H9 (cell line): Measurements from ENCODE around the gene DDI2. TPM values are rescaled to one million over a fixed set of nuclear protein-coding genes. Genes with fewer than 3 reads are reported as not detected.

Experiments used
- DNase-seq: peaks from one replicate; pipeline ENCODE4 v3.0.0-alpha.2; 2017
- H2AFZ ChIP-seq: one replicate; pipeline ENCODE4 v1.6.1; 2013; ENCODE audit warnings: mild to moderate bottlenecking, low read length, control low read depth, moderate library complexity
- H2AK5ac ChIP-seq: 2 replicates; pipeline ENCODE4 v1.6.1; 2013; ENCODE audit warnings: low read length, control low read depth, mixed read lengths; ENCODE audit not compliant: insufficient read length
- H2BK120ac ChIP-seq: one replicate; pipeline ENCODE4 v1.6.1; 2013; ENCODE audit warnings: low read depth, mild to moderate bottlenecking, low read length, control low read depth, inconsistent platforms; ENCODE audit not compliant: poor library complexity, severe bottlenecking
- H2BK12ac ChIP-seq: 2 replicates; pipeline ENCODE4 v1.6.1; 2013; ENCODE audit warnings: low read length, control low read depth, mixed read lengths, low read depth; ENCODE audit not compliant: insufficient read length
- H2BK15ac ChIP-seq: 2 replicates; pipeline ENCODE4 v1.6.1; 2013; ENCODE audit warnings: low read depth, low read length, control low read depth
- H2BK20ac ChIP-seq: one replicate; pipeline ENCODE4 v1.6.1; 2013; ENCODE audit warnings: low read depth, mild to moderate bottlenecking, low read length, control low read depth, inconsistent platforms; ENCODE audit not compliant: poor library complexity, severe bottlenecking
- H2BK5ac ChIP-seq: 2 replicates; pipeline ENCODE4 v1.6.1; 2013; ENCODE audit warnings: low read length, control low read depth, mixed read lengths; ENCODE audit not compliant: insufficient read length
- H3K14ac ChIP-seq: 2 replicates; pipeline ENCODE4 v1.6.1; 2013; ENCODE audit warnings: low read length, control low read depth; ENCODE audit not compliant: insufficient read depth
- H3K18ac ChIP-seq: 2 replicates; pipeline ENCODE4 v1.6.1; 2013; ENCODE audit warnings: low read depth, mild to moderate bottlenecking, mixed read lengths, low read length, control low read depth; ENCODE audit not compliant: insufficient read length
- H3K23ac ChIP-seq: 2 replicates; pipeline ENCODE4 v1.6.1; 2013; ENCODE audit warnings: low read length, control low read depth, mixed read lengths, low read depth; ENCODE audit not compliant: insufficient read length
- H3K23me2 ChIP-seq: 2 replicates; pipeline ENCODE4 v1.6.1; 2013; ENCODE audit warnings: low read depth, mild to moderate bottlenecking, mixed read lengths, low read length, control low read depth; ENCODE audit not compliant: insufficient read length, poor library complexity, severe bottlenecking
- H3K27ac ChIP-seq: 2 replicates; pipeline ENCODE4 v1.5.1; 2013; ENCODE audit warnings: low read length, control low read depth, mixed read lengths, low read depth; ENCODE audit not compliant: insufficient read length
- H3K27me3 ChIP-seq: 2 replicates; pipeline ENCODE4 v1.6.1; 2013; ENCODE audit warnings: low read length, control low read depth, inconsistent platforms; ENCODE audit not compliant: insufficient read depth
- H3K4ac ChIP-seq: 2 replicates; pipeline ENCODE4 v1.6.1; 2013; ENCODE audit warnings: low read depth, mild to moderate bottlenecking, control low read depth, inconsistent platforms, low read length, moderate library complexity
- H3K4me1 ChIP-seq: 2 replicates; pipeline ENCODE4 v1.6.1; 2013; ENCODE audit warnings: low read length, control low read depth, inconsistent platforms; ENCODE audit not compliant: insufficient read depth
- H3K4me2 ChIP-seq: 2 replicates; pipeline ENCODE4 v1.6.1; 2013; ENCODE audit warnings: low read length, control low read depth, mixed read lengths; ENCODE audit not compliant: insufficient read length, insufficient read depth
- H3K56ac ChIP-seq: 2 replicates; pipeline ENCODE4 v1.6.1; 2013; ENCODE audit warnings: low read depth, mild to moderate bottlenecking, mixed read lengths, low read length, control low read depth; ENCODE audit not compliant: insufficient read length
- H3K79me1 ChIP-seq: 2 replicates; pipeline ENCODE4 v1.6.1; 2013; ENCODE audit warnings: low read depth, mild to moderate bottlenecking, moderate library complexity, low read length, control low read depth, inconsistent platforms; ENCODE audit not compliant: insufficient read depth, poor library complexity, severe bottlenecking
- H3K79me2 ChIP-seq: 2 replicates; pipeline ENCODE4 v1.6.1; 2013; ENCODE audit warnings: low read length, control low read depth, inconsistent platforms; ENCODE audit not compliant: insufficient read depth
- H3K9ac ChIP-seq: 2 replicates; pipeline ENCODE4 v1.6.1; 2013; ENCODE audit warnings: low read length, control low read depth, mixed read lengths; ENCODE audit not compliant: insufficient read length; ENCODE audit errors: extremely low read depth
- H3K9me3 ChIP-seq: one replicate; pipeline ENCODE4 v1.6.1; 2013; ENCODE audit warnings: low read depth, low read length, inconsistent platforms; ENCODE audit not compliant: control insufficient read depth
- H3T11ph ChIP-seq: one replicate; pipeline ENCODE4 v1.6.1; 2013; ENCODE audit warnings: mild to moderate bottlenecking, low read length, control low read depth, inconsistent platforms
- H4K20me1 ChIP-seq: one replicate; pipeline ENCODE4 v1.6.1; 2013; ENCODE audit not compliant: control insufficient read depth, insufficient read length, insufficient read depth
- H4K5ac ChIP-seq: 2 replicates; pipeline ENCODE4 v1.6.1; 2013; ENCODE audit warnings: low read depth, mild to moderate bottlenecking, mixed read lengths, low read length, control low read depth; ENCODE audit not compliant: insufficient read length
- H4K8ac ChIP-seq: replicated peaks from 2 replicates; pipeline ENCODE4 v1.6.1; 2013; ENCODE audit warnings: low read length, control low read depth, mixed read lengths, low read depth; ENCODE audit not compliant: insufficient read length
- H4K91ac ChIP-seq: 2 replicates; pipeline ENCODE4 v1.6.1; 2013; ENCODE audit warnings: low read depth, mild to moderate bottlenecking, moderate library complexity, mixed read lengths, low read length, control low read depth; ENCODE audit not compliant: insufficient read length
- H3K27ac Mint-ChIP-seq, 3 experiments: 2 replicates in 2 of 3; 3 replicates in 1 of 3; pipeline ENCODE4 v1.8.0; 2020 to 2021; ENCODE audit warnings: mixed read lengths in 3 of 3, mild to moderate bottlenecking in 1 of 3, moderate library complexity in 1 of 3
- H3K27me3 Mint-ChIP-seq: 2 replicates; pipeline ENCODE4 v1.8.0; 2021; ENCODE audit warnings: low read depth, mild to moderate bottlenecking, moderate library complexity, mixed read lengths
- H3K36me3 Mint-ChIP-seq, 3 experiments: 2 replicates in 2 of 3; 3 replicates in 1 of 3; pipeline ENCODE4 v1.8.0; 2020 to 2021; ENCODE audit warnings: low read depth in 3 of 3, mixed read lengths in 3 of 3; ENCODE audit not compliant: insufficient read depth in 1 of 3
- H3K4me1 Mint-ChIP-seq, 2 experiments: 2 replicates each; pipeline ENCODE4 v1.8.0; 2020; ENCODE audit warnings: mixed read lengths in 2 of 2
- H3K4me3 Mint-ChIP-seq, 2 experiments: 2 replicates in 1 of 2; 3 replicates in 1 of 2; pipeline ENCODE4 v1.8.0; 2020 to 2021; ENCODE audit warnings: mild to moderate bottlenecking in 2 of 2, mixed read lengths in 2 of 2, moderate library complexity in 1 of 2
- H3K9me3 Mint-ChIP-seq, 2 experiments: 2 replicates in 1 of 2; 3 replicates in 1 of 2; pipeline ENCODE4 v1.8.0; 2020; ENCODE audit warnings: mild to moderate bottlenecking in 2 of 2, mixed read lengths in 2 of 2, moderate library complexity in 1 of 2
- WGBS: extraction: QIAGEN DNeasy Blood & Tissue Kit; methylation state at CpG from one replicate; pipeline ENCODE4 v1.1.7; 2013; ENCODE audit warnings: missing lambda C conversion rate, low lambda C conversion rate, mixed read lengths; ENCODE audit not compliant: insufficient read length; ENCODE audit errors: extremely low coverage; 5-methylcytosine and 5-hydroxymethylcytosine counted together
- total RNA-seq: library from RNA; stranded (reverse); gene quantifications from 2 replicates; pipeline ENCODE4 v1.2.1, GENCODE V29; 2021
- TF ChIP-seq, protein P1 (sequence below): fragments of 200-600 bp; sonication (generic); conservative IDR thresholded peaks from 3 replicates; pipeline ENCODE4 v1.8.0; 2021; ENCODE audit warnings: antibody characterized with exemption, mild to moderate bottlenecking

The DDI2 gene
- total RNA-seq, 1 experiment from 2014 or later: 45.0 TPM

DNA sequence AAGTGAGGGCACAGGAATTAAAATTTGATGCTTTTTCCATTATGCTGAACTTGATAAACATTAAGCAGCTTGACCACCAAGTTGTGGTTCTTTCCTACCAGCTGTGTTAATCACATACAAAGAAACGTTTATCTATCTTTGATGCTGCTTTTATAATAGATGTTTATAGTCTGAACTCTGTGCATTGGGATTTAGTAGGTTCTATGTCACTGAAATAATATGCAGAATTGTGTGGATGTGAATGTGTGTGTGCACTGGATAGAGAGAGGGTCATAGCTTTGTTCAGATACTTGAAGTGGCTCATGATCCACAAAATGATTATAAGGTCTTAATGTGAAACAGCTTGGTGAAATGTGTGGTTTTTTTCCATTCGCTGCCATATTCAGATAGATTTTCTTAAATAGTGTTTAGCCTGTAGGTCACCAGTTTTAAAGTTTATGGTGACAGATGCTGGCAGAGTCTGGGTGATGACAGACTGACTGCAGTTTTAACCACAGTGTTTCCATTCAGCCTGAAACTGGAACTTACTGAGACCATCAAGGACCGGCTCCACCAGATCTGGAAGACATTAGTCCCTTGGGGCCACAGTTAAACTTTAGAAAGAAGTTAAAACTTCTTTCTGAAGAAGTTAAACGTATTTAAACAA lies 10.2 kb downstream of the DDI2 start:
- no peaks in the 10 kb centered on the region for H3K9me3 Mint-ChIP-seq
- TF ChIP-seq, protein P1, sequence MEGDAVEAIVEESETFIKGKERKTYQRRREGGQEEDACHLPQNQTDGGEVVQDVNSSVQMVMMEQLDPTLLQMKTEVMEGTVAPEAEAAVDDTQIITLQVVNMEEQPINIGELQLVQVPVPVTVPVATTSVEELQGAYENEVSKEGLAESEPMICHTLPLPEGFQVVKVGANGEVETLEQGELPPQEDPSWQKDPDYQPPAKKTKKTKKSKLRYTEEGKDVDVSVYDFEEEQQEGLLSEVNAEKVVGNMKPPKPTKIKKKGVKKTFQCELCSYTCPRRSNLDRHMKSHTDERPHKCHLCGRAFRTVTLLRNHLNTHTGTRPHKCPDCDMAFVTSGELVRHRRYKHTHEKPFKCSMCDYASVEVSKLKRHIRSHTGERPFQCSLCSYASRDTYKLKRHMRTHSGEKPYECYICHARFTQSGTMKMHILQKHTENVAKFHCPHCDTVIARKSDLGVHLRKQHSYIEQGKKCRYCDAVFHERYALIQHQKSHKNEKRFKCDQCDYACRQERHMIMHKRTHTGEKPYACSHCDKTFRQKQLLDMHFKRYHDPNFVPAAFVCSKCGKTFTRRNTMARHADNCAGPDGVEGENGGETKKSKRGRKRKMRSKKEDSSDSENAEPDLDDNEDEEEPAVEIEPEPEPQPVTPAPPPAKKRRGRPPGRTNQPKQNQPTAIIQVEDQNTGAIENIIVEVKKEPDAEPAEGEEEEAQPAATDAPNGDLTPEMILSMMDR: no peak

More for the DNA sequence above, 10.2 kb downstream of the DDI2 start:
- H2AFZ ChIP-seq: no peak overlapping the region
- no peaks in the 10 kb centered on the region for H3K27me3 Mint-ChIP-seq
- no peaks in the 10 kb centered on the region for H3K27me3 ChIP-seq
- H2BK15ac ChIP-seq: no peak overlapping the region
- 0 out of 7 replicates have a peak overlapping the region, but pooled peaks of 1 of the 3 experiments have one; percentile 8 for H3K27ac Mint-ChIP-seq
- H3K23ac ChIP-seq: no peak overlapping the region
- no peak overlapping the region for H3K27ac ChIP-seq
- H4K8ac ChIP-seq: no peak overlapping the region
- H3K4ac ChIP-seq: no peak overlapping the region
- H3K79me1 ChIP-seq: peaks cover 6% of the 10 kb centered on the region
- no peak overlapping the region for H2BK12ac ChIP-seq
- H3K14ac ChIP-seq: no peak overlapping the region
- no peak overlapping the region for H2AK5ac ChIP-seq
- H3K79me2 ChIP-seq: peaks cover 15% of the 10 kb centered on the region; the same call in 1 of the 2 replicates
- no peak overlapping the region for H4K91ac ChIP-seq
- no peaks in the 10 kb centered on the region for H3K23me2 ChIP-seq
- no peak for DNase-seq
- no peak overlapping the region for H2BK120ac ChIP-seq
- no CpG with 5 or more reads among the region's 4 CpGs for WGBS
- no peak overlapping the region for H3K18ac ChIP-seq
- no peak overlapping the region for H3K4me3 Mint-ChIP-seq
- peaks cover 22 to 54% (median 53%) of the 10 kb centered on the region in 3 experiments; a peak in 6 of 7 replicates for H3K36me3 Mint-ChIP-seq
- H3K9me3 ChIP-seq: no peaks in the 10 kb centered on the region
- no peak overlapping the region for H2BK20ac ChIP-seq
- no peak overlapping the region for H3K56ac ChIP-seq
- peaks cover 2 to 4% of the 10 kb centered on the region in 2 experiments; a peak in 2 of 4 replicates for H3K4me1 Mint-ChIP-seq
- no peak overlapping the region for H3T11ph ChIP-seq
- H4K20me1 ChIP-seq: no peaks in the 10 kb centered on the region
- H3K4me1 ChIP-seq: no peaks in the 10 kb centered on the region
- H2BK5ac ChIP-seq: no peak overlapping the region
- no peak overlapping the region for H3K4me2 ChIP-seq
- no peak overlapping the region for H3K9ac ChIP-seq
- no peak overlapping the region for H4K5ac ChIP-seq
